HG03432 (cell line): ENCODE results near the gene HIPK3.
"Not testable (repeated sequence)": the region's sequence is repeated elsewhere in the genome, so short reads cannot be mapped to it uniquely, and the experiment has no call there.

Experiments used
- ATAC-seq: cut with Tn5 transposase; IDR thresholded peaks from one replicate; pipeline ENCODE4 v1.9.1; 2021; ENCODE audit warnings: mild to moderate bottlenecking, moderate library complexity; ENCODE audit not compliant: unreplicated experiment

The HIPK3 gene

DNA sequence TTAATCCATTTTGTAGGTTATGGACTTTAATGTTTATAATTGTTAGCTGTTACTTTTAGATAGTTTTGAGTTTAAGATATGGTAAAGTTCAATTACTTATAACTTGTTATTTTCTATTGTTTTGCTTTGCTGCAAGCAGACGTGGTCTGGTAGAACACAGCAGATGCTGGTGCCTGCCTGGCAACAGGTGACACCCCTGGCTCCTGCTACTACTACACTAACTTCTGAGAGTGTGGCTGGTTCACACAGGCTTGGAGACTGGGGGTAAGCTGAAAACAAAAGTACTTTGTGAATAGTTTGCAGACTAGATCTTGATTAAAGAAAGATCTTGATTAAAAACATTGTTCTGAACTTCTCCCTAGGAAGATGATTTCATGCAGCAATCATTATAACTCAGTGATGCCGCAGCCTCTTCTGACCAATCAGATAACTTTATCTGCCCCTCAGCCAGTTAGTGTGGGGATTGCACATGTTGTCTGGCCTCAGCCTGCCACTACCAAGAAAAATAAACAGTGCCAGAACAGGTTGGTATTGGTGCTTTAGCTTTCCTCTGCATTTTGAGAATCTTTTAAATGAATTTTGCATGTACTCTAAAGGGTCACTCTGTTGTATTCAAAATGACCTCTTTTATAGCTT lies 90.4 kb downstream of the HIPK3 start:
- ATAC-seq, result peak; percentile 98

DNA sequence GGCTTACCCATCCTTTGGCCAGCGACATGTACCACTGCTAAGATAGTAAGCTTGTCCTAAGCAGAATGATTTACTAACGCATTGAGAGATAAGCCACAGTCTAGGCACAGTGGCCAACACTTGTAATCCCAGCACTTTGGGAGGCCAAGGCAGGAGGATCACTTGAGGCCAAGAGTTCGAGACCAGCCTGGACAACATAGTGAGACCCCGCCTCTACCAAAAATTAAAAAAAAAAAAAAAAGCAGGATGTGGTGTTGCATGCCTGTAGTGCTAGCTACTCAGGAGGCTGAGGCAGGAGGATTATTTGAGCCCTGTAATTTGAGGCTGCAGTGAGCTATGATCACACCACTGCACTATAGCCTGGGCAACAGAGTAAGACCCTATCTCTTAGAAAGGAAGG lies 93.1 kb downstream of the HIPK3 start:
- no peak for ATAC-seq

DNA sequence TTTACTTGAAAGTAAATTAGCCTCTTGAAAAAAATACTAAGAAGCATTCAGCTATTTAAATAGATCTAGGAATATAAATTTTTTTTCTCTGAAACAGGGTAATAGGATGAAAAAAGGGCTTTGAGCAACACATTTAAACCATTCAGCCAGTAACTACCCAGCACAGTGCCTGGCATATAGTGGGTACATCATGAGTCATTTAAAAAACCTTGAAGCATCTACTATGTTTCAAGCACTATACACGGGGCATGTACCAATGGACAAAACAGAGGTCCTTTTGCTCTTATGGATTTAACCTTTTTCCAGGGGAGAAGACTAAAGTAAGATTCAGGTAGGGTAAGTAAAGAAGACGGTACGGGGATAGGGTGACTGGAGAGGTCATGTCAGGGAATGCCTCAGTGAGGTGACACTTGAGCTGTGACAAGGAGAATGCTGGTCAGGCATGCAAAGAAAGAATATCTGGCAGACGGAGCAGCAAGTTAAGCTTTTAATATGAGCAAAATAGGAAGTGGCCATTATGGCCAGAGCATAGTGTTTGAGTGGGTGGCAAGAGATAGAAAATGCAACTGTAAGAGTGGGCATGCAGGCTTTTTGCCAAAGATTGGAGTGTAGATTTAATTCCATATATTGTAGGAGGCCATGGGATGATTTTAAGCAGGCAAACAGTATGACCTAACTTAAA lies 101.1 kb downstream of the HIPK3 start:
- no peak for ATAC-seq

DNA sequence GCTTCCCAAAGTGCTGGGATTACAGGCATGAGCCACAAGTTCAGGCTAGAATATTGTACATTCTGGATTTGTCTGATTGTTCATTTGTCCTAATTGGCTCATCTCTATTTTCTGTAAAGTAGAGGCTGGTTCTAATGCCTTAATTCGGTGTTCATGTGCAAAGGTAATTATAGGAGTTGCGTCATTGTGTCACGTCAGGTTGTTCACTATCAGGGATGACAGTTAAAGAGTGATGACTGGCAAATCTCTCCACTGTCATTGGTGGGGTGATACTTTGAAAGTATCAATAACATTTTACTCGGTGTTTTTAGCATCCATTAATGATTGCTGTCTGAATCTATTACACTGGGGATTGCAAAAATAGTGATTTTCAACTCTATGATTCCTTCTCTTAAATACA lies 103.5 kb downstream of the HIPK3 start:
- no peak for ATAC-seq

DNA sequence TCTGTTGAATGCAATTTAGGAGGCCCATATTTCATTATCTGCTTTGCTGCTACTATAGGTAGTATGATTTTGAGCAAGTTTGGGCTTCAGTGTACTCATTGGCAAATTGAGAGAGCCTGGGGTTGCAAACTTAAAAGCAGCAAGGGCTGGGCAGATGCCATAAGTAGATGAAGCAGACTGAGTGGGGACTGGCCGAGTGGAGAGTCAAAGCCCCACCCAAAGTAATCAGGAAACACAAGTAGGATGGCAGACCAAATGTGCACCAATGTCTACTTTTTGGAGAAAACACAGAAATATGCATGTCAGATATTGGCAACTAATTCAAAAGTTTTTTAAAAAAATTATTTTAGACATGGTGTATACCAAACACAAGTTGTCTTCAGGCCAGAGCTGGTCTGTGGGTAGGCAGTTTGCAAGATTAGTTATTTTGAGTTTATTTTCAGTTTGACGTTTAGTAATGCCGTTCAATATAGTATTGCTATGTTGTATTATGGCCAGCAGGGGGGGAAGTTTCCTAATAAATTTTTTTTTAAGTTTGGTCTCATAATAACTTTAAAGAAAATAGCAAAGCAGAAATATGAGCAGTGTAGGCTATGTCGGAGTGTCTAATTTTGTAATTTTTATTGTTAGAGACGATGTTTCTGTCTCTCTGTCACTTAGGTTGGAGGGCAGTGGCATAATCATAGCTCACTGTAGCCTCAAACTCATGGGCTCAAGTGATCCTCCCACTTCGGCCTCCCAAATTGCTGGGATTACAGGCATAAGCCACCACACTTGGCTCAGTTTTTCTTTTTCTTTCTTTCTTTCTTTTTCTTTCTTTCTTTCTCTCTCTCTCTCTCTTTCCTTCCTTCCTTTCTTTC lies 105.1 kb downstream of the HIPK3 start:
- no peak for ATAC-seq

DNA sequence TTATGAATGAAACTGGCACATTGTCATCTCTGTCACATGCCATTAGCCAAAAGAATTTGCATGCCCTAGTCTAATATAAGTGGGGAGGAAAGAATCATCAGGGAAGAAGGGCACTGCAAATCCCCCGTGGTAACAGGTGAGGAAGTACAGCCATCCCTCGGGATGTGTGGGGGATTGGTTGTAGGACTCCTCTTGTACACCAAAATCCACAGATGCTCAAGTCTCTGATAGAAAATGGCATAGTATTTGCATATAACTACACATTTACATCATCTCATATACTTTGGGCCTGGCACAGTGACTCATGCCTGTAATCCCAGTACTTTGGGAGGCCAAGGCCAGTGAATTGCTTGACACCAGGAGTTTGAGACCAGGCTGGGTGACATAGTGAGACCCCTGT lies 109.7 kb downstream of the HIPK3 start:
- ATAC-seq, result no peak

DNA sequence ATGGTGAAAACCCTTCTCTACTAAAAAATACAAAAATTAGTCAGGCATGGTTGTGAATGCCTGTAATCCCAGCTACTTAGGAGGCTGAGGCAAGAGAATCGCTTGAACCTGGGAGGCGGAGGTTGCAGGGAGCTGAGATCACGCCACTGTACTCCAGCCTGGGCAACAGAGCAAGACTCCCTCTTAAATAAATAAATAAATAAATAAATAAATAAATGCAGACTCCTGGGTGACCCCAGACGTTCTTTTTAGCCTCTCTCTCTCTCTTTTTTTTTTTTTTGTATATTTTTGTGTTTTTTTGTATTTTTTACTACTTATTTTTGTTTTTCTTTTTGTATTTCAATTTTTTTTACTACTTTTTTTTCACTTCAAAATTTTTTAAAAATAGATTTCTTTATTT lies 111.3 kb downstream of the HIPK3 start:
- not testable (repeated sequence) for ATAC-seq

DNA sequence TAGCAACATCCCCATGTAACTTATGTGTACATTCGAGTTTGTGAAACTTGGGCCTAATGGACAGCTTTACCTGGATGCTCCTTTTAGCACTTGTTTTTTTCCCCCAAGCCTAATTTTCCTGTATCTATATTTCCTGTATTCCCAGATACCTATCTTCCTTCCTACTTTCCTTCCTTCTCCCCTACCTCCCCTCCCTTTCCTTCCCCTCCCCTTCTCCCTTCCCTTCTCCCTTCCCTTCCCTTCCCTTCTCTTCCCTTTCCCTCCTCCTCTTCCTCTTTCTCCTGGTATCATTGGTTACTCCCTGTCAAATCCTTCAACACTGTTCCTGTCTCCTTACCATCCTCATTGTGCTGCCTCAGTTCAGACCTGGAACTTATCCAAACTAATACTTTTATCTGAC lies 111.8 kb downstream of the HIPK3 start:
- ATAC-seq, result no peak

DNA sequence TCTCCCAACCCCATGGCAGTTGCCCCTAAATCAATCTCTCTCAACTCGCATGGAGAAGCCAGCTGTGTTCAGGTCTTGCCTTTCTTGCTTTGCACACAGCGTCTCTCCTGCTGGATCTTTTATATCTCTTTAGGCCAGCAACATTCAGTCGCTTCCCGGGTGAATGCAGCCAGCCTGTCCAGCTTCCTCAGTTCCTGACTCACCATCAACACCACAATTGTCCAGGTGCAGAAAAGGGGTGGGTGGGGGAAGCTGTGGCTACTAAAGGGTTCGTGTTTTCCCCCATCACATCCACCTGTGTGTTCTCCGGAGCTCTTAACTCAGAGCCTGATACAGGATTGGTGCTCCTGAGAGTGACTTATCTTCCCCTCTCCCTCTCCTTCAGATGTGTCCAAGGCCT lies 116.5 kb downstream of the HIPK3 start:
- ATAC-seq, result no peak

DNA sequence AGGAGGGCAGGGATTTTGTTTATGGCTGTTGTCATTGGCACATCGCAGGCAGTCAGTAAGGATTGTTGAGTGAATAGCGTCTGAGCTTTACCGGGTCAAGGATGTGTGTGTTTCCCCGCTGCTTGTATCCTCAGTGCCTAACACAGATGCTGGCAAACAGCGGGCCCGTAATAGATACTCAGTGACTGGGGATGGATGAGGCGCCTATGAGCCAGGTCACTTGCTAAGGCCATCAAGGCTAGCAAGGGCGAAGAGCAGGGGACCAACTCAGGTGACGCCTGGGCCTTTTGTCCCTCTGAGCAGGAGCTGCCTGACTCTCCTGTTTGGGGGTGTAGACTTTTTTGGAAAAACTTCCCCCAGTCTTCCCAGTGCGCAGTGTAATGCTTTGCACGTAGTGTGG lies 118.1 kb downstream of the HIPK3 start:
- no peak for ATAC-seq

DNA sequence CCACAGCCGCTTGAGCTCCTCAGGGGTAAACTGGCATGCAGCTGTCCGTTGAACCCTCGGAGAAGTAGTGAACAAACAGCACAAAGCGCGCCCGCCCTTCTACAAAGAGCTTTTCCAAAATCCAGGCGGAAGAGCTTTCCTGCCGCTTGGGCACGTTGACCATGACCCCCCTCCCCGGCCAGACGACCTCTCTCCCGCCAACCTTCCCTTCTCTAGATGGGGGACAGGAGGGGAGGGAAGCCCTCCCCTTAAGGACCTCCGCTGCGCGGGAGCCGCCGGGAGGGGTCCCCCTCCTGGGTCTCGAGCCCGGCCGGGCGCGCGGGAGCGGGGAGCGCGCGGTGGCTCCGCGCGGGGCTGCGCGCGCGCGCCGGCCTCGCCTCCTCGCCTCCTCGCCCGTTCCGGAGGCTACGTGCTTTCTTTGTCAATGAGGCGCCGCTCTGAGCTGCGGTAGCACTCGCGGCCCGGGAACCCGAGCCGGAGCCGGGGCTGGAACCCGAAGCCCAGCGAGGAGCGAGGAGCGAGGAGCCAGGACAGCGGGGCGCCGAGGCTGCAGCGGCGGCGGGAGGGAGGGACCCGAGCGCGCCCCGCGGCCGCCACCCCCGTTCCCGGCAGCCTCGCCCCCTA lies 118.6 kb downstream of the HIPK3 start, which contains the start of gene KIAA1549L:
Gene KIAA1549L (plus strand): TSS at position 421 of the 624 bp plus-strand sequence.
- peak; percentile 37 for ATAC-seq

DNA sequence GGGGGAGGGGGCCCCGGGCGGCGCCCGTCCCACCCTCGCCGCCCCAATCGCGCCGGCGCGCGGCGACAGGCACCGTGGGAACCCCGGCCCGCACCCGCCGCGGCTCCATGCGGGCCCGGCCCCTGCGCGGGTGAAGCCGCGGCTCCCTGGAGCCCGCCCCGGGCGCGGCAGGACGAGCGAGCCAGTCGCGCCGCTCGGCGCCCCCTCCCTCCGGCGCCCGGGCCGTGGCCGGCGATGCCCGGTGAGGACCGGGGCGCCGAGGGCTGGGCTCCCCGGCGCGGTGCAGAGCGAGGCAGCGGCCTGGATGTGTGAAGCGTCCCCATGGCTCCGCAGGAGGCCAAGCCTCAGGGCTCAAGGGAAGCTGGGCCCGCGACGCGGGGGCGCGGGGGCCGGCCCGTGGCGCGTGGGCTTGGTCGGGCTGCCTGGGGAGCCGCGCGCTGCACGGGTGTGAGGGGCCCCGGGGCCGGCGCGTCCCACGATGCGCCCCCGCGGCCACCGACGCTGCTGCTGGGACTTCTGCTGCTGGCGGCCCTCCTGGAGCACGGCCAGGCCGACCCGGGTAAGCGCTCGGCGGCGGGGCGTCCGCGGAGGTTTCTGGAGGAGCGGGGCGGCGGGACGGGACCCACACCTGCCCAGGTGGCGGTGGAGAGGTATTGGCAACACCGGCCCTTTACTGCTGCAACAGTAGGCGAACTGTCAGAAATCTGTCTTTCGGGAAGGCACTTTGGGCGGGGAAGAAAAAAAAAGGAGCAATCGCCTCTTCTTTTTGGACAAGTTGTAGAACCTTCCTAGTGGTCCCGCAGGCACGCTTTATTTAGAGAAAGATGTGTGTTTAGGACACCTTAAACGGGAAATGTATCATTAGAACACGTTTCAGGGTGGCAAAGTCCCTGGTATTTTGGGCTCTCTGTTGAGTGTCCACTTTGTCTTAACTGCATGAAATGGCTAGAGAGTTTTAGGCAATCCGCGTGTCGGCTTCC lies 119.4 kb downstream of the HIPK3 start:
- peak; percentile 42 for ATAC-seq

DNA sequence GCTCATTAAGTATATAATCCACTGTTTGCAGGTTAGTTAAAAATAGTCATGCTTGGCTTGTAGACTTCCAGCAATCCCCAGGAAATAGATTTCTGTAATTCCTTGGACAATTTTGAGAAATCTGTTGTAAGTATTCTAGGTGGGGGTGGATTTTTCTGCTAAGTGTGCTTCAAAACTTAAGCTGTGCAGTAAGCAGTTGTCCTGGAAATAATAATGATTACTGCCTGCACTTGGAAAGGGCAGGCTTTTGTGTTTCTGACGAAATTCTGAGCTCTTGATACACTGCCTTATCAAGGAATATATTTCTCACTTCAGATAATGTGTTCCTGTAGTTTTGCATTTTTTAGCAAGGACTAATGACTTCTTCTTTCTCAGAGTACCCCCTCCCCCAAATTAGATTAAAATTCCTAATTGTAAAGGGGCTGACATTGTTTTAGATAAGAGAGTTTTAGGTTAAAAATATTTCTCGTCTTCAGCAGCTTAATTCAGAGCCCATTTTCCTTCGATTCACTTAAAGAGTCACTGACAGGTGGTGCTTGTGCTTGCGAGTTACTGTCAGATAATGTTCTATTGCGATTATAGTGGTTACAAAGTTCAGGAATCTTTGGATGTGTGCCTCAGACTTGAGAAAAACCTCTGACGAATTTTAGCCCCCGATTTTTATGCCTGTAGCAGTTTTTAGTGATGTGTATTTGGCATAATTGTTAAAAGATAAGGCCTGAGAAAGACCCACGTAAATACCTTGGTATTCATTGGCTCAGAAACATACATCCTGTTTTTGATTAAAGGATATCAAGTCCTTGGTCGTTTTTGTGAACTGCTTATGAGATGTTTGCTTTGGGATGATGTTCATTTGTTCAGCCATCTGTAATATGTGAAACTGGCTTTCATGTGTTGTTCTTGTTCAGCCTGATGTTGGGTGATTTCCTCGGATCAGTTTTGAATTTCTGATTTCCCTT lies 120.5 kb downstream of the HIPK3 start:
- ATAC-seq, result no peak

DNA sequence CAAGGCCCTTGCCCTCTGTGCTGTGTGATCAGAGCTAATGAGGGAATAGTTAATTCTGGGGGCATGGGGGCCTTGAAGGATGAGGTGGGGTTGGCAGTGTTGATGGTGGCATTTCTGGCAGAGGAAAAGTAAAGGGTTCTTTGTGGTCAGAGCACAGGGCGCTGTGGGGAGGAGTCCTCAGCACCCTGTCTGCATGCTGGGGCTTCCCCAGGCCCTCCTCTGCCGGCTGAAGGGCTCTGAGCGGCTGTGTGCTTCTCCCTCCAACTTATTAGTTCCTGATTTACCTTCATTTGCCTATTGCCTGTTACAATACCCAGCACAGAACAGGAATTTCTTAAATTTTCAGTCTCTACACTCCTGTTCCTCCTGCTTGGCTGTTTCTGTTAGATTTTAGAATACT lies 122.8 kb downstream of the HIPK3 start:
- ATAC-seq, result peak; percentile 69

DNA sequence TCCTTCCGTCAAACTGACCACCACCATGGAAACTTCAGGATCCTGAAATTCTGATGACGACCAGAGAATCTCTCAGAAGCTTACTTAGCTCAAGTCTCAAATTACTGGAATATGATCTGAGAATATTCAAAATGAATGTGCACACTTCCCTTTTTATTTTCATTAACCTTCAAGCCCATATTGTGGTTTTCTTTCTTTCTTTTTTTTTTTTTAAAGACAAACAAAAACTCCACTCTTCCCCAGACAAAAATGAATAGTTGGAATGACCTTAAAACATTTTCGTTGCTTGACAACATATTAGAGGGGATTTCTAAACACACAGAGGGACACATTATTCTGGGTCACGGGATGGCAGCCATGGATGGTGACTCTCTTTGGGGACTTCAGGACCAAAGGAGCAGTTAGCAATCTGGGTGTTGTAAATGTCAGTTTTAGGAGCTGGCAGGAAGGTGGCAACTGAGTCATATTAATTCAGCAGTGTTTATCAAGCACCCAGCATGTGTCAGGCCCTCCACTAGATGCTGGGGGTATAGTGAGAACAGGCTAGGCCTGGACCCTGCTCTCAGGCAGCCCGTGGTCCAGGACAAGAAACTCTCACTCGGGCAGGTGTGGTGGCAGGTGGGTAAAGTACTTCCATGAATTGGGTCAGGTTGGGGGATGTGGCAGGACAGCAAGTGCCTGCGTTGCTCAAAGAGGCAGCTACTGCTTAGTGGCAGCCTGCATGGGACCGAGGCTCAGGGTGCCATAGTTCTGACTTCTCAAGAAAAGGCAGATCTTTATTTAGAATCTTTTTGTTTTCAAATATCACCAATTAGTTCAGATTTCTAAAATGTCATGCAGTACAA lies 126.1 kb downstream of the HIPK3 start:
- peak; percentile 30 for ATAC-seq

DNA sequence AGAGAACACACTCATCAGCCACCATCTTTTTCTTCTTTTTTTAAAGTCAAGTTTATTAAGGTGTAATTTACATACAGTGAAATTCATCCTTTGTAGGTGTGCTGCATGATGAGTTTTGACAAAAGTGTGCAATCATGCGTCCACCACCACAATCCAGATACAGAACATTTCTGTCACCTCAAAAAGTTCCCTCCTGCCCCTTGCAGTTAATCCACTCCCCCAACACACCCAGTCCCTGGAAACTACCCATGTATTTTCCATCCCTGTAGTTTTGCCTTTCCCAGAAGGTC lies 126.7 kb downstream of the HIPK3 start:
- no peak for ATAC-seq

DNA sequence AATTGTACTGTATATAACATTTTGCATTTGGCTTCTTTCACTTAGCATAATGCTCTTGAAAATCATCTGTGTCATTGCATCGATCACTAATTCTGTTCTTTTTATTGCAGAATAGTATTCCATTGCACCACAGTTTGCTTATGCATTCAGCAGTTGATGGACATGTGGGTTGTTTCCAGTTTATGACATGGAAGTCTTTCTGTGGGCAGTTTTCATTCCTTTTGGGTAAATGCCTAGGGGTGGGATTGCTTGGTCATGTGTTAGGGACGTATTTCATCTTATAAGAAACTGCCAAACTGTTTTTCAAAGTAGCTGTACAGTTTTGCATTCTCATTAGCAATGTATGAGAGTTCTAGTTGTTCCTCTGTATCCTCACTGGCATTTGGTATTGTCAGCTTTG lies 127.0 kb downstream of the HIPK3 start:
- no peak for ATAC-seq

DNA sequence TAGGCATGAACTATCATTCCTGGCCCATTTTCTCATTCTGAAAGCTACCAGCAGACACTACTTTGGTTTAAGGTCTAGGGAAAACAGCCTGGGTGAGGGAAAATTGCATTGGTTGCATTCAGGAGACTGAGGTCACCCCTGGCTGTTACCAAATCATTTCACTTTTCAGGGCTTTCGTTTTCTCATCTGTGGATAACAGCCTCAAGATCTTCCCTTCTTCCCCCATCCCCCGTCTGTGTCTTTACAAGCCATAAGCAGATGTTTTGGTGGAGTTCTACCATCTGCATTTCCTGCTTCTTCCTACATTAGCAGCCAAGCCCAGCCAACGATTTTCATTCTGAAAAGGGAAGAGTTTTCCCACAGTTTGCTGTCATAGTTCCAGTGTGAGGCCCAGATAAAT lies 130.4 kb downstream of the HIPK3 start:
- peak; percentile 30 for ATAC-seq
